HG02642 (cell line): Measurements from ENCODE around the gene GLS.
"Not testable (repeated sequence)": the region's sequence is repeated elsewhere in the genome, so short reads cannot be mapped to it uniquely, and the experiment has no call there.

Experiments used
- ATAC-seq: cut with Tn5 transposase; IDR thresholded peaks from one replicate; pipeline ENCODE4 v1.9.1; 2021; ENCODE audit warnings: mild to moderate bottlenecking; ENCODE audit not compliant: unreplicated experiment, poor library complexity

GLS gene

DNA sequence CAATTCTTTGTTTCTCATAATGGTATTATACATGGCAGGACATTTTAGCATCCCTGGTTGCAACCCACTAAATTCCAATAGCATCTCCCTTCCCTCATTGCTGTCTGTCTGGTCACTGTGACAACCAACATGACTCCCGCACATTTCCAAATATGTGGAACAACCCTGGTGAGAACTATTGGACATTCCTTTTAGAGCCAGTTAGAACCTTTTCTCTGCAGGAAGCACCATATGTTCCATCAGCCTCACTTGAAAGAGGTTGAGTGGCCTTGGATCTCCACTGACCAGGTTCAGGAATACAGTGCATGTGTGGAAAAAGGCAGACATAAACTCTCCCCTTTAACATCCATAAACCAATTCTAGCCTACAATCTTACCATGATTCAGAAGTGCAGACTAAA, 25.9 kb upstream of the GLS start:
- no peak for ATAC-seq

- no peak for ATAC-seq
Observed at GRCh38 chr2:190855245-190855644, 25.4 kb upstream of the GLS start.

GRCh38 chr2:190856985-190857384, 23.6 kb upstream of the GLS start:
- ATAC-seq = no peak

DNA sequence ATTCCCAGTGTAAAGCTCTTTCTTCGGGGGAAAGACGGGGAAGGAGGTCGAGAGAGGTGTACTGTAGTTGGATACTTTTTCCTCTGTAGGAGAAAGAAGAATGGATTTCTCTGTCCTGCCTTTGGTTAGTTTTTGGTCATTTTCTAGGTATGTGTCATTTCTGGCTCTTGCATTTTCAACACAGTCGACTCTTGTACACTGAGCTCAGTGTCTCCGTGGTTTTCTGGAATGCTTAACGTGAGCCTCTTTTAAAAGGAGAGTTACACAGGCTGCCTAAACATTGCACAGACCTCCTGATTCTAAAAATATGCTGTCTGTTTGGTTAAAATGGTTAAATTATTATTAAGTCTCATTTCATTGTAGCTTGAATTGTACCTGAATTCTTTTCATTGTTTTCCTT, 21.8 kb upstream of the GLS start:
- no peak for ATAC-seq

DNA sequence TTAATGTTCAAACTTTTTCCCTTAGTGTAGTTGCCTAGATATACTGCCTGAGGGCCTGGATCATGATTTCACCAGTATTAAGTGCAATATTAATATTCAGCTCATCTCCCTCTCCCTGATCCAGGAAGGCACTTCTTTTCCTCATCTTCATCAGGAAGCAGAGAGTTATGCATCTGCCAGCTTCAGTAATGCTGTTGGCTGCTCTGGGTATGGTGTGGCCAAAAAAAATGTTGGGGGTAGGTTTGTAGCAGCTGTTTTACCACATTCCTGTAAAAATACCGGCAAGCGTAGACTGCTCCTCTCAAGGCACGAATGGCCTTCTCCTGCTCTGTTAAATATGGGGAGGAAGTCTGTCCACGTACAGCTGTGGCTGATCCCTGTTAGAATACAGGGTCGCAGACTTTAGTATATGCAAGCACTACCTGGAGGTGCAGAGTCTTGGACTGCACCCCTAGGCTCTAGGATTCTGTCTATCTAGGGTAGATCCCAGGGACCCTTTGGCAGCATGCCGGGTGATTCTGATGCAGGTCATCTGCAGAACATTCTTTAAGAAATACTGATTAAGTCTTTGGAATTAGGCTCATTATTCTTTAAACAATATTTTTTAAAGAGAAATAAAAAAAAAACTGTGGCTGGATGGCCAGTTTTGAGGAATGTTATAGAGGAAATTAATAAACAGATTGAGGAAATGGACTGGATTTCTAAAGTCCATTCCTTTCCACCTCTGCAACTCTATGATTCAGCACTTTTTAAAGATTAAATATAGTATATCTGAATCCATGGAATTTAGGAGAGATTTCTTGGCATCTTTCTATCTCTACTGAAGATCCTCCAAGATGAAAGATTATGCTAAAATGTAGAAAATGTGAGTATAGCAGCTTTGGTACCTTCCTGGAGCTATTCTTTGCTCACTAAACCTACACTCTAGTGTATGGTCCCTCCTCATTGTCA, 21.0 kb upstream of the GLS start:
- no peak for ATAC-seq

DNA sequence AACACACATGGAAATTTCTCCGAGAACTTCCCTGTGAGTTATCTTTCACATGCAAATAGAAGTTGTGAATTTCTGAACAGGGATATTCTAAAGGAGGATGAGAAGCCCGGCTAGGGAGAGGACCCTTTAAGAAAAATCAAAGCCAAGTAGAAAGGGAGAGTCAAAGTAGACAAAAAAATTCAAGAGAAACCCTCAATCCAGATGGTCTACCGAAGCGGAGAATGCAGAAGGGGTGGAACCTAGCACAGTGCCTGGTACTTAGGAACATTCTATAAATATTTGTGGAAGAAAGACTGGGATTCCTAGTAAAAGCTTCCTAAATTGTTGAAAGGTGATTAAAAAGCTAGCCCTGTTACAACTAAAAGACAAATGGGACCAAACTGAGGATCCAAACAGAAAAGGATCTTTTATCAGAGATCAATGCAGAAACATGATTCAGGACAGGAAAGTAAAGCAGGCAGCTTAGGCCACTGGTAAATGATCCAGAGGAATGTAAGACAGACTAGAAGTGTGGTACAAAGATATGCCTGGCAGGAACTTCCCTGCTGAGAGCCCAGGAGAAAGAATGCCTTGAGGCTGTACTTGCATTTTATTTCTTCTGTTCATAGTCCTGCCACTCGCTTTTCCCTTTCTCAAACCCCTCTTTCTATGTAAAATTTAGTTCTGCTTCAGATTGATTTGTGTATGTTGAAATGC, 19.5 kb upstream of the GLS start:
- ATAC-seq = no peak

- not testable (repeated sequence) for ATAC-seq
Observed at GRCh38 chr2:190862128-190862527, 18.5 kb upstream of the GLS start.

DNA sequence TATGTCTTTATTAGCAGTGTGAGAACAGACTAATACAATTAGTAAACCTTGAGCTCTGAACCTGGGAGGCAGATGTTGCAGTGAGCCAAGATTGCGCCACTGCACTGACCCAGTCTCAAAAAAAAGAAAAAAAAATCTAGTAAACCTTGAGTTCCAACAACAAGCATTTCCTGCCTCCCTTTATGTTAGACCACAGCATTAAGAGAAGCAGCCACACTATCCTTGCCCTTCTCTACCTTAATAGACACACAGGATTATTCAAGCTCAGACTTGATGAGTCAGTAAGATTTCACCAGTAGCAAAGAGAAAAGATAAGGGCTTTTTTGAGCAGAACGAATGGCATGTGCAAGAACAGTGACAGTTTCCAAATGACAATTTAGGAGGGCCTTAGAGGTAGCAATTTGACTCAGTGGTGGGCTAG, 18.0 kb upstream of the GLS start:
- ATAC-seq = no peak

DNA sequence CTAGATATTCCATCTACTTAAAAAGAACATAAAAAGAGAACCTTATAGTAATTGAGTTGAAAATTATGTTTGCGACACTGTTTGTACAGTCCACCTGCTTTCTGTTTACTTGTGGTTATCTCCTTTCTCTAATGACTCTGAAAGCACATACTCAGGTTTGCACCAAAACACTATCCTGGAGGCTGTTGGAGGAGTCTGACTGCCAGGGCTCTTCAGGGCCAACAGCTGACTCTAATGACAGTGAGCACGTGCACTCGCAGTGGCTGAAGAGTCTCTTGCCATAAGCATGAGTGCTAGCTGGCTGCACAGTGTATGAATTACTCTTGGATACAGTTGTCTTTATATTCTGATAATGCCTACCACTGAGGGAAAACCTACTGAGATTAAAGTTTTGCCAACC, 16.7 kb upstream of the GLS start:
- ATAC-seq = no peak

- no peak for ATAC-seq
Observed at GRCh38 chr2:190864375-190864774, 16.2 kb upstream of the GLS start.

- no peak for ATAC-seq
Observed at GRCh38 chr2:190867212-190867611, 13.4 kb upstream of the GLS start.

DNA sequence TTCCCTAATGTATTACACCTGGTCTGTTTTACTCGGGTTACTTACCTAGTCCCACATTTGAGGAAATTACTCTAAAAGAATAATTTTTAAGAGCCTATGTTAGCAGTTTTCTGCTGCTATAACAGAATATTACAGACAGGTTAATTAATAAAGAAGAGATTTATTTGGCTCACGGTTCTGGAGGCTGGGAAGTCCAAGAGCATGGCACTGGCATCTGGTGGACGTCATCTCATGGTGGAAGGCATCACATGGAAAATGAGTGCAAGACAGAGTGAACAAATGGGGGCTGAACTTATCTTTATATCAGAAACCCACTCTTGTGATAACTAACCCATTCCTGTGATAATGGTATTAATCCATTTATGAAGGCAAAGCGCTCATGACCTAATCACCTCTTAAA, 12.8 kb upstream of the GLS start:
- ATAC-seq = no peak

DNA sequence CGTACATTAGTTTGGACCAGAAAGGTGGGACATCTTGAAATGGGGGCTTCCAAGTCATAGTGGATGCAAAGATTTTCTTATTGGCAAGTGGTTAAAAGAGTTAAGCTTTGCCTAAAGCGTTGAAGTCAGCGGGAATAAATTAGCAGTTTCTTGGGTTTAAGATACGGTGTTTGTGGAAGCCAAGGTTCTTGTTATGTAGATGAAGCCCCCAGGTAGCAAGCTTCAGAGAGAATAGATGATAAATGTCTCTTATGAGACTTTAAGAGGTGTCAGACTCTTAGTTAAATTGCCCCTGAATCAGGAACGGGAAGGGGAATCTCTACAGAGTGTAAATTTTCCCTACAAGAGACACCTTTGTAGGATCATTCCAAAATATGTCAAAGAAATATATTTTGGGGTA, 10.9 kb upstream of the GLS start:
- ATAC-seq = no peak

DNA sequence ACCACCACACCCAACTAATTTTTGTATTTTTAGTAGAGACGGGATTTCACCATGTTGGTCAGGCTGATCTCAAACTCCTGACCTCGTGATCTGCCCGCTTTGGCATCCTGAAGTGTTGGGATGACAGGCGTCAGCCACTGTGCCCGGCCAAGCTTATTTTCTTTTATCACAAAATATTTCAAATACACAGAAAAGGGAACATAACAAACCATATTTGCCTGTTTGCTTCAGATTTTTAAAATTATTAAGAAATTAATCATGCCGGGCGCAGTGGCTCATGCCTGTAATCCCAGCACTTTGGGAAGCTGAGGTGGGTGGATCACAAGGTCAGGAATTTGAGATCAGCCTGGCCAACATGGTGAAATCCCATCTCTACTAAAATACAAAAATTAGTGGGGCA, 7.2 kb upstream of the GLS start:
- ATAC-seq = not testable (repeated sequence)

GRCh38 chr2:190875891-190876290, 4.7 kb upstream of the GLS start:
- ATAC-seq = no peak

- no peak for ATAC-seq
Observed at GRCh38 chr2:190876631-190877030, 4.0 kb upstream of the GLS start.

- ATAC-seq = no peak
Observed at GRCh38 chr2:190877436-190877835, 3.2 kb upstream of the GLS start.

DNA sequence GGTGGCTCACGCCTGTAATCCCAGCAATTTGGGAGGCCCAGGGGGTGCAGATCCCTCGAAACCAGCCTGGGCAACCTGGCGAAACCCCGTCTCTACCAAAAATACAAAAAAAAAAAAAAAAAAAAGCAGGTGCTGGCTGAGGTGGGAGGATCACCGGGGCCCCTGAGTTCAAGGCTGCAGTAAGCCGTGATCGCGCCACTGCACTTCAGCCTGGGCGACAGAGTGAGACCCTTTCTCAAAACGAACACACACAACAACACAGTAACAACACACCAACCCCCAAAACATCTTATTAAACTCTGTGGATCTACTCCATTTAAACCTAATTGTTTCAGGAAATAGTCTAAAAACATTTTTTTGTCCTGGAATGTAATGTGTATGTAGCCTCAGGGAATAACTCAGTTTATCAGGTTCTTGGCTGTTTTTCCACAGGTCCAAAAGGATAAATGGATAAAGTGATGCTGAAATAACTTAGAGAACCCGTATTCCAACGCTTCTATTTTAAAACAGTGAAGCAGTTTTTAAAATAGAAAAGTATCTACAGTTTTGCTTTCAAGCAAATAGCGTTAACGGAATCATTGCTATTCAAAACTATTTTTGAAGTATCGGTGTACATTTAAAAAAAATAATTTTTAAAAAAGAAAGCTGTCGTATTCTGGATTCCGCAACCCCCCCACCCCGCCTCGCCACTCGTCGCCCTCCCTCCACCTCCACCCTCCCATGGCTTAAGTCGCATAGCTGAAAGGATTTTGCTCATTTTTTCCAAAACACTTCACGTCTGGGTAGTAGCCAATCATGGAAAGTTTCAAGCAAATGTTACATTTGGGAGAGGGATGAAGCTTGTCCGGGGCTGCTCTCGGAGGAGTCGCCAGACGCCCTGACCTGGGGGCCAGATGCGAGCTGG, 895 bp upstream of the GLS start:
- peak; percentile 0 for ATAC-seq

DNA sequence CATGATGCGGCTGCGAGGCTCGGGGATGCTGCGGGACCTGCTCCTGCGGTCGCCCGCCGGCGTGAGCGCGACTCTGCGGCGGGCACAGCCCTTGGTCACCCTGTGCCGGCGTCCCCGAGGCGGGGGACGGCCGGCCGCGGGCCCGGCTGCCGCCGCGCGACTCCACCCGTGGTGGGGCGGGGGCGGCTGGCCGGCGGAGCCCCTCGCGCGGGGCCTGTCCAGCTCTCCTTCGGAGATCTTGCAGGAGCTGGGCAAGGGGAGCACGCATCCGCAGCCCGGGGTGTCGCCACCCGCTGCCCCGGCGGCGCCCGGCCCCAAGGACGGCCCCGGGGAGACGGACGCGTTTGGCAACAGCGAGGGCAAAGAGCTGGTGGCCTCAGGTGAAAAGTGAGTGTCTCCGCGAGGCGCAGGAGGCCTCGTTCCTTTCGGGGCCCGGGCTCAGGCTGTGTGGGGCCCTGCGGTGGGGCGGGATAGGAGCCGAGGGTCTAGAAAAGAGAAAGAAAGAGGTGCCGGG, 520 bp downstream of the GLS start:
- ATAC-seq = no peak

- peak; percentile 60 for ATAC-seq
Observed at GRCh38 chr2:190881598-190882410, 1.2 kb downstream of the GLS start.
